GM21528 (cell line): ENCODE data around the gene COLEC11.
"Not testable (repeated sequence)": the region's sequence is repeated elsewhere in the genome, so short reads cannot be mapped to it uniquely, and the experiment has no call there.

Experiments used
- ATAC-seq: cut with Tn5 transposase; IDR thresholded peaks from one replicate; pipeline ENCODE4 v1.9.1; 2021; ENCODE audit warnings: mild to moderate bottlenecking, moderate library complexity; ENCODE audit not compliant: unreplicated experiment, low FRiP score

COLEC11 gene

DNA sequence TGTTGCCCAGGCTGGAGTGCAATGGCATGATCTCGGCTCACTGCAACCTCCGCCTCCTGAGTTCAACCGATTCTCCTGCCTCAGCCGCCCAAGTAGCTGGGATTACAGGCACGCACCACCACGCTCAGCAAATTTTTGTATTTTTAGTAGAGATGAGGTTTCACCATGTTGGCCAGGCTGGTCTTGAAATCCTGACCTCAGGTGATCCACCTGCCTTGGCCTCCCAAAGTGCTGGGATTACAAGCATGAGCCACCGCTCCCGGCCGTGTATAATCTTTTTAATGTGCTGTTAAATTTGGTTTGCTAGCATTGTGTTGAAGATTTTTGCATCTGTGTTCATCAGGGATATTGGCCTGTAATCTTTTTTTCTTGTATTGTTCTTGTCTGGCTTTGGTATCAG lies 24.7 kb downstream of the COLEC11 start:
- not testable (repeated sequence) for ATAC-seq

GRCh38 chr2:3620834-3621233 lies 25.9 kb downstream of the COLEC11 start:
- no peak for ATAC-seq

- no peak for ATAC-seq
Measured at GRCh38 chr2:3622967-3623366, 28.1 kb downstream of the COLEC11 start.

GRCh38 chr2:3624059-3624794 lies 29.3 kb downstream of the COLEC11 start:
- no peak for ATAC-seq

DNA sequence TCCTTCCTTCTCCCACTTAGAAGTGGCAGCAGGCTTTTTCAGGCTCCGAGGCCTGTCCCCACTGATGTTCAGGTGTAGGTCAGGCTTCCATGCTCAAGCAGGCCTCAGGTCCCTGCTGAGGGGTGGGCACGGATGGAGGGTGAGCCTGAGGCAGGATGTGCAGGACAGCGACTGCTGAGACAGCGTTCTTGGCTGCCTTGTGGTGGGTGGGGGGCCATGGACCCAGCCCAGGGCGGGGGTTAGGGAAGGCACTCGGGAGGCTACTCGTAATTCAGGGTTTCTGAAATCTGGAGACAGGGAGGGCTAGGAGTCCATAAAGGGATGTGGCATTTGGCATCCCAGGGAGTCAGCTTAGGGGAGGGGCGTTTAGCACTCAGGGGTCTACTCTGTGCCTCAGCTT lies 30.3 kb downstream of the COLEC11 start:
- ATAC-seq, result no peak

- no peak for ATAC-seq
Measured at GRCh38 chr2:3626118-3626811, 31.4 kb downstream of the COLEC11 start.

DNA sequence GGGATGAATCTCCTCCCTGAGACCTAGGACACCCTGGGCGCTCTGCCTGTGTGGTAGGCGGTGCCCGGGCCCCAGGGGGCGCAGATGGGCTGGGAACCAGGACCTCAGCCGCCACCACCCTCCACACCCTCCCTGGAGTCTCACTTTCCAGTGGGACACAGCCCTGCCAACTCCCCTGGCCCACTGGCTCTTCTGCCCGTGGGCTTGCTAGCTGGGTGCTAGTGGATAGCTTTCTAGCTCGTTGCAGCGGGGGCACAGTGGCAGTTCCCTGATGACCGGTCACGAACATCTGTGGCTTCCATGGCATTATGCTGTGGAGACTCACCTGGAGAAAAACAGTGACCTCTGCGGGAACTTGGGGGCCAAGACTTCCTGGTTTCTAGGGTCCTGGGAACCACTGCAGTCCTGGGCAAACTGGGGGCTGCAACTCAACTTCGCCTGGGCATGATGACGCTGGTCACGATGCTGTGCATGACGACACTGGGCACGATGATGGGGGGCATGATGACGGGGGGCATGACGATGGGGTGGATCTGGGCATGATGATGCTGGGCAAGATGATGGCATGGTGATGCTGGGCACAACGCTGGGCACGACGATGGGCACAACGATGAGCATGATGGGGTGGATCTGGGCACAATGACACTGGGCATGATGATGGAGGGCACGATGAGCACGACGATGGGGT lies 32.0 kb downstream of the COLEC11 start:
- ATAC-seq, result no peak

DNA sequence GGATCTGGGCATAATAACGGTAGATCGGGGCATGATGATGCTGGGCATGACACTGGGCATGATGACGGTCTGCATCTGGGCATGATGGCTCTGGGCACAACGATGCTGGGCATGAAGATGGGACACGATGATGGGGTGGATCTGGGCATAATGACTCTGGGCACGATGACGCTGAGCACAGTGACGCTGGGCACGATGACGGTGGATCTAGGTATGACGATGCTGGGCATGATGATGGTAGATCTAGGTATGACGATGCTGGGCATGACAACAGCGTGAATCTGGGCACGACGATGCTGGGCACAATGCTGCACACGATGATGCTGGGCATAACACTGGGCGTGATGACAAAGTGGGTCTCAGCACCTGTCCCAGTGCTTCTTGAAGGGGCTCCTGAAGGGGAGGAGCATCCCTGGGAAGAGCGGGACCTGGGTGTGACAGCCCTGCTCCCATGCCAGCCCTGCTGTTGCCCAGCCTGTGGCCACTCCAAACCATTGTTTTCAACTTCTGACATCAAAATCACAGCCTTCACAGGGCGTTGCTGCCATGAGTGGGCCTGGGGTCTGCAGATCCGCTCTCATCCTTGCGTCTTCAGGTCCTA lies 32.7 kb downstream of the COLEC11 start:
- ATAC-seq, result no peak

DNA sequence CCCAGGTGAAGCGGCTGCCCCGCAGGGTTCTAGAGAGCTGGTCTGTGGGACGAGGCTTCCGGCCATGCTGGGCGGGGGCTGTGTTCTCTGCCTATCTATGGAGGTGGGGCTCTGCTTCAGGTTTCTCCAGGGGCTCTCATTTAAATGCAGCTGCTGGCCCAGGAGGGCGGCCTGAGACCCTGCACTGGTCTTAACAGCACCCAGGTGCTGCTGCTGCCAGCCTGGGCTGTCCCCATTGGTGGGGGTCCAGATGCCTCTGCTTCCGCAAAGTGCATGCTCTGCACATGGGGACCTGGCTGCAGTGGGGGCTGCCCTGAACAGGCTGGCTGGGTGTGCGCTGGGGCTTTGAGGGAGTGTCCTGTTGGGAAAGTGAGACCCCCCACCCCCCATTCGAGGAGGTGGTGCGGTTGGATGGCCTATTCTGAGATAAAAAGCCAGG lies 33.3 kb downstream of the COLEC11 start:
- no peak for ATAC-seq

GRCh38 chr2:3628800-3629199 lies 33.9 kb downstream of the COLEC11 start:
- ATAC-seq, result no peak

DNA sequence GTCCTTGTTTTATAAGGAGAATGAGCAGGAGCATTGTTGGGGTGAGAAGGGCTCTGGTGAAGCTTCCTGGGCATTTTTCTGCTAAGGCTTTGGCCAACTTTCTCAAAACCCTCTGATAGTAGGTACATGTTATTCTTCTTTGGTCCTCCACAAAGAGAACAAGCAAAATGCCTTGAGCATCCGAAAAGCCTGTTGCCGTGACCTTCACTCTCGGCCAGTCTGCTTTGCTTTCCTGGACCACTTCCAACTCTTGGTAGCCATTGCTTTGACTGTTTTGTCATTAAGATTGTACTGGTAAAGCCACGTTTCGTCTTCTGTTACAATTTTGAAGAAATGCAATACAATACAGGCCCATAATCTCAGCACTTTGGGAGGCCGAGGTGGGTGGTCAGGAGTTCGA lies 35.7 kb downstream of the COLEC11 start:
- ATAC-seq, result no peak

DNA sequence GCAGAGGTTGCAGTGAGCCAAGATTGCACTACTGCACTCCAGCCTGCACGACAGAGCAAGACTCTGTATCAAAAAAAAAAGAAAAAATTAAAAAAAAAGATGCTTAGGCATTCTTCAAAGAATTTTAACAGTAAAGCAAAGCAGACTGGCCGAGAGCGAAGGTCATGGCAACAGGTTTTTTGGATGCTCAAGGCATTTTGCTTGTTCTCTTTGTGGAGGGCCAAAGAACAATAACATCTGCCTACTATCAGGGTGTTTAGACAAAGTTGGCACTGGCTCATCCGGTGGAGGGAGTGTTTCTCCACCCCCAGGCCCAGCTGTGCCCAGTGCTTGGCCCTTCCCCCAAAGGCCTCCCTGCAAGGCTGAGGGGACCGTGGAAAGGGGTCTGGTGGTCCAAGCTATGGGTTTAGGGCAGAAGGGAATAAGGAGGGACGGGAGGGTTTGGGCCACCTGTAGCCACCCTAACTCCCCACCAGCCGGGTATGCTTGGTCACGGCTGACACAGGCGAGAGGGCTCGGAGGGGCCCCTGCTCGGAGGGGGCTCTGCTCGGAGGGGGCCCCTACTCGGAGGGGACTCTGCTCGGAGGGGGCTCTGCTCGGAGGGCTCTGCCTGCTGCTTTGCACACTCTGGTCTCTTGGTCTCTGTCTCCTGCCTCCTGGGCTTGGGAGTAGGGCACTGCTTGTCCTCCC lies 36.4 kb downstream of the COLEC11 start:
- no peak for ATAC-seq

DNA sequence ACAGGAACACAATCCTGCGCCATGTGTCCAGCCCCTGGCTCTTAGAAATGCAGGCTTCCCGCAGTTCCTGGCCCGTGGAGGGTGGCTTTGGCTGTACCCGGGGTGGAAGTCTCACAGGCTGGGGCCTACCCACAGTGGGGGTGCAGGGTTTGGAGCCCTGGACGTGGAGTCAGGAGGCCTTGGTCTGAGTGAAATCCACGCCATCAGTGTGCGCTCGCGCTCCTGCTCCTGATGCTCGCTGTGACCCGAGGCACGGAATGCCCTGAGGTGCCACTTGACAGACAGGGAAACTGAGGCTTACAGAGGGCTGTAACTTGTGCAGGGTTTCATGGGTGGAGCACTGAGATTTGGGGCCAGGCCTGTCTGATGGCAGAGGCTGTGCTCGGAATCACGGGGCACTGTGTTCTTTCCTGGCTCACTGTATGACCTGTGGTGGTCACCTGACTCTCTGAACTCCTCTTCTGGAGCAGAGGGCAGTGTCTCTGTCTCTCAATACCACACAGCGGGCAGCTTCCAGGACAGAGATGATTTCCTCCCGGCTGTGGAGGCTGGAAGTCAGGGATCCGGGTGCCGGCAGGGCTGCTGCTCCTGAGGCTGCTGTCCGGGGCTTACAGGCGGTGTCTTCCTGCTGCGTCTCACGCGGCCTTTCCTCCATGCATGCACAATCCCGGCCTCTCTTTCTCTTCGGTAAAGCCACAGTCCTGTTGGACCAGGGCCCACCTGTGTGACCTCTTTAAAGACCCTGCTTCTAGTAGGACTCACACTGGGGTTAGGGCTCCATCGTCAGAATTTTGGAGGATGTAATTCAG lies 37.1 kb downstream of the COLEC11 start:
- no peak for ATAC-seq

DNA sequence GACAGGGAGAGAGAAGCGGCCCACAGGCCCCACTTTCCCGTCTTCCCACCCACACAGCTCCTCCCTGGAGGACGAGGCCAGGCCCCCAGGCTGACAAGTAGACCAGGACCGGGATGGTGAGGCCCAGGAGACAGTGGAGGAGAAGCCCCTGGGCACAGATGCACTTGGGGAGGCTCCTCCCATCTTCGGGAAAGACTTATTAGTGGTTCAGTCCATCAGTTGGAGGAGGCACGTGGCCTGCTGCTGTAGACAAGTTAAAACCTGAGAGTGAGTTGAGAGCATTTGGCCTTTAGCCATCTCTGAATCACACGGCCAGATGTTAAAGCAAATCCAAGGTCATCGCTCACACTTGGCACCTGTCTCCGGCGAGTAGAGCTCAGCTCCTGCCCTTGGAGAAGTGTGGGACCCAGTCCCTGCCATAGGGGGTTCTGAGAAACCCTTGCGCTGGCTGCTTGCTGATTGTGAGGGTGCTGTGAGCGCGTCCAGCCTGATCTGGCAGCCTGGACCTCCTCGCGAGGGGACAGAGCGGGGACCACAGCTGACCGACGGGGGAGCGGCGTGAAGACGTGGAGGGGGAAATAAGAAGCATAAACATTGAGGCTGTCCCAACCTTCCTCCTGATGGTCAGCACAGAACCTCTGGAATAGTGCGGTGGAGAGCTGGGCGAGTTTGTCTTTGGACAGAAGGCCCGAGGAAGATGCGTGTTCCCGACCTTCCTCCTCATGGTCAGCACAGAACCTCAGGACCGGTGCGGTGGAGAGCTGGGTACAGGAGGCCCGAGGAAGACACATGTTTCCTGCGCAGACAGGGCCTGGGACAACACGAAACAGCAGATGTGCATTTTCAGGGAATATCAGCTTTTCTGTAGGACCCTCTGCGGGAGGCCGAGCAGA lies 38.4 kb downstream of the COLEC11 start:
- no peak for ATAC-seq

GRCh38 chr2:3633982-3634595 lies 39.2 kb downstream of the COLEC11 start:
- no peak for ATAC-seq

DNA sequence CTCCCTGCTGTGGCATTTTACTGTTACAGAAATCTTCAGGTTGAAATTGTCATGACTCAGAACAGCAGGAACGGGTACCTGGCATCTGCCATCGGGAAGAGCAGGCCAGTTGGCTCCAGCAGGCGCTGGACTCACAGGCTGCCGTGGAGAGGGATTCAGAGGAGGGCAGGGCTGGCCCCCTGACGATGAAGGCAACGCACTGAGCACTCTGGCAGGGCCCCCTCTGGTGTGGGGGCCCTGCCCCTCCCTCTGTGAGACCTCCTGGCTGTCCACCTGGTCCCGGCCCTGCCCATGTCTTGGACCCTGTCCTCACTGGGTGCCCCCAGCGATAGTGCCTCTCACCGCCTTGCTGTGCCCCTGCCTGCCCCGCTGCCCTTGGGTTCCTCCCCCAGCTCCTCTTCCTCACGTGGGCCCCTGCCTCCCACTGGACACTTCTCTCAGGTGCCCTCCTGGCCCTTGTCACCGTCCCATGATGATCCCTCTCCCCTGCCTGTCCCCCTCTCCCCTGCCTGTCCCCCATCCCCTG lies 39.7 kb downstream of the COLEC11 start:
- ATAC-seq, result no peak

GRCh38 chr2:3635171-3635974 lies 40.5 kb downstream of the COLEC11 start:
- no peak for ATAC-seq
